UCSD-AML1 (cell line): Measurements from ENCODE around the gene LRRC18.

ENCODE experiments used
- DNase-seq: peaks from one replicate; lab custom pipeline; 2025; ENCODE audit not compliant: unreplicated experiment; lab: John Stamatoyannopoulos, UW

Gene LRRC18

DNA sequence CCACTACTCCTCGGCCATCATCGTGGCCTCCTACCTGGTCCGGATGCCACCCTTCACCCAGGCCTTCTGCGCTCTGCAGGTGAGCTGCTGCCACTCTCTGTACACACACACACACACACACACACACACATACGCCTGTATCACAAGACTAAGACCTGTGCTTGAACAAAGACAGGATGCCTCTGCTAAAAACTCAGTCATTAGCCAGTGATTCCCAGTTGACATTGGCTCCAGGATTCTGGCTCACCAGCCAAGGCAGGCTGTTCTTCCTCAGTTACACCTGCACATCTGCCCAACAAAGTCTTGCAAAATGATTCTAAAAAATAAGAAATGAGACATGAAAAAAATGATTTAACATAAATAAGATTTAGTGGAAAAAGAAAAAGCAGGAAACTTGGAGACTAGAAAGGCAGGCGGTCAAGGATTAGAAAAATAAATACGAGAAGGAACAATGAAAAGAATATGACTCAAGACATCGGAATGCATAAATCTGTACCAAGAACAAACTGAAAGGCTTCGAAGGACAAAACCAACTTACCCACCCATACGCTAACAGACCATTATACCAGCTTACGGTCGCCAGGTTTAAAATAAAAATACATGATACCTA lies 7.4 kb upstream of the LRRC18 start:
- DNase-seq, result no peak

DNA sequence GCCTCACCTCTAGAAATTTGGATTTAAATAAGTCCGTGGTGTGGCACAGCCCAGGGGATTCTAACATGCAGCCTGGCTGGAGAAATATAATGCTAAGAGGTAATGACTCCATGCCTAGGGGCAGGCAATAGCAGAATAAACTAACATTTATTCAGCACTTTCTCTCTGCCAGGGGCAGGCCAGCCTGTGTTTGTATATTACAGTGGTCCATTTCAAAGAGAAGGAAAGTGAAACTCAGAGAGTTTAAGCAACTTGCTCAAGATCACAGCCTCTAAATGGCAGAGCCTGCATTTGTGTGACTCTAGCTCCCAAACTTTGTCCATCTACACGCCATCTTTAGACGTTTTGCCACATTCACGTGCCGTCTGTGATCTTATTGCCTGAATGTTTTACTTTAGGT lies 6.7 kb upstream of the LRRC18 start:
- no peak for DNase-seq

DNA sequence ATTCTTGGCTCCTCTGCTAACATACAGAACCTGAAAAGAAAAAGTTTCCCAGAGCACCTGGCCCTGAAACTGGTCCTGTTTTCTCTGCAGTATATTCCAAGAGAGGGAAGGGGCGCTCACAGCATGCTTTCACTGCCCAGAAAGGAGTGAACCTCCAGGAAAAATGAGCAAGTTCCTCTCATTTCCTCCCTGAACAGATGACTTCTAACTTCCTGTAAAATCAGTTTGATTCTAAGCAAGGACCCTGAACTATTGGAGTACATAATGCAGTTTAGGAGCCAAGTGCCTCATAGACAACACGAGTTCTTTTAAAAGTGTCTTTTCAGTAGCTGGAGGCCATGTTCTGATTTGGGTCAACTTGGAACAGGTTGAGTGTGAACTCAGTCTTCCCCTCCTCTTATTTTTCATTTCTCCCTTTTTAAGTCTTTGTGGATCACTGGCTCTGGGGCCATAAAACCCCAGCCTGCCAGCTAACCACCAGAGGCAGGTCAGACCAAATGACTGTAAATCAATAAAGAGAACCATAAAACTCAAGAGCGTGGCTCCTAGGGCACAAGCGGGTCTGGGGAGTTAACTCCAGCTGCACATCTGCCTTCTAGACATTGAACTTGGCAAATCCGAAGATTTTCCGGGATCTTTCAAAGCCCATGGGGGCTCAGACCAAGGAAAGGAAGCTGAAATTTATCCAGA lies 5.9 kb upstream of the LRRC18 start:
- no peak for DNase-seq

DNA sequence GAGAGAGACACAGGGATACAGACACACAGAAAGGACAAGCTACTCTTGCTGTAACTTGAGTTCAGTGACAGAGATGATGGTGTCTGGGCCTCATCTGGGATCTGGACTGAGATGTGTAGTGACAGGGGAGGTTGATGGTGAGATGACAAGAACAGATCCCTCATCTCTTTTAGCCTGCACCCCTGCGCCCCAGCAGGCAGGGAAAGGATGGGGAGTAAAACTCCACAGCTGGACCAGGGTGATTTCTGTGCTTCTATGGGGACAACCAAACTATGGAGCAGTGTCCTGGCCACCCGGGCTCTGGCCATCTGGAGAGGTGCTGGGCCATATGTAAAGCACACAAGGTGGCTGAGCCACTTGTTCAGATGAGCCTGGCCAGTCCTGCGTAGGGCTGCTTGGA lies 4.5 kb upstream of the LRRC18 start:
- DNase-seq, result no peak

DNA sequence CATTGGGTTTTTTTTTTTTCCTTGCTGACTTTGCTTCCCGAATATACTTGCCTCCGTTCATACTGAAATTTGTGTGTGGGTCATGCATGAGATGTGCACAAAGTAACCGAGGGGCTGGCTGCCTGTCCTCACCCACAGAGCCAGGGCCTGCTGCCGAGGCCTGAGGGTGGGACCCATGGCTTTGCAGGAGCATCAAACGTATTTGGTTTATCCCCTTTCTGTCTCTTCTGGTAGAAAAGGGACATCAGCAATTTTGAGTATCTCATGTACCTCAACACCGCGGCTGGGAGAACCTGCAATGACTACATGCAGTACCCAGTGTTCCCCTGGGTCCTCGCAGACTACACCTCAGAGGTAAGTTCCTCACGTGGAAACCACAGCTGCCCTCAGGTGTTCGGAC lies 3.5 kb upstream of the LRRC18 start:
- DNase-seq, result no peak

DNA sequence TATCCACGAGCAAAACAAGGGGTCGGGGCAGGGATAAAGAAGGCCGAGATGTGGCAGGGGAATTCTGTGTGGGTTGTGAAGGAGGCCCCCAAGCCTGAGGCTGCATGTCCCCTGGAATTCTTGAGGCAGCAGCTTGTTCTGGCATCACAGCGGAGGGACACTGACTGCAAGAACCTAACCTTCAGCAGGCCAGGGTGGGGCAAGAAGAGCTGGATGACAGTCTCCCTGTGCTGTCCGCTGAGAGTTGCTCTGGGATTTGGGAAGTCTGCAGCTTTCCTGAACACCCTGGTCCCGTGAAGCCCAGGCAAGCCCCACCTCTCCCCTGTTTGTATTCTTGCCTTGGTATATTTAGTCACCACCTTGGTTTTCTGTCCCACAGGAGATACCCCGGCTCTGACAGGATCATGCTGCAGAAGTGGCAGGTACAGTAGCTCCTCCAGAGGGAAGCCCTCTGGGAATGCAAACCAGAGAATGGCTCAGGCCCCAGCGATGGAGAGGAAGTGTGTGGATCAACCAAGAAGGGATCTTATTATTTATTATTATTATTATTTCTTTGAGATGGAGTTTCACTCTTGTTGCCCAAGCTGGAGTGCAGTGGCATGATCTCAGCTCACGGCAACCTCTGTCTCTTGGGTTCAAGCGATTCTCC lies 1.9 kb upstream of the LRRC18 start:
- no peak for DNase-seq

DNA sequence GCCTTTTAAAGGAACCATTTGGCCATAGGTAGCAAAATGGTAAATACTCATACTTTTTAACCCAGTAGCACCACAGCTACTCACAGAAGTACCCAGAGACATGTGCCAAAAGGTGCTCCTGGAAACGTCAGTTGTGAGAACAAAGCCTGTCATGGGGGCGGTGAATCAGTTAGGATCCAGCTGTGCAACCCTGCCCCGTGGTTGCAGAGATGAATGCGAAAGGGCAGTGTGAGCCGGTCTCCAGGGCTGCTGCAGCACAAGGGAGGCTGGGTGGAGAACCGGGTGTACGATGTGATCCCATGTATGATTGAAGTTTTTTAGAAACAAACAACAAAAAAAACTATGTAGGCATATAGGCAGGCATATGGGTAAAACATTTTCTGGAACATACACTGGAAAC lies 1.3 kb upstream of the LRRC18 start:
- DNase-seq, result no peak

DNA sequence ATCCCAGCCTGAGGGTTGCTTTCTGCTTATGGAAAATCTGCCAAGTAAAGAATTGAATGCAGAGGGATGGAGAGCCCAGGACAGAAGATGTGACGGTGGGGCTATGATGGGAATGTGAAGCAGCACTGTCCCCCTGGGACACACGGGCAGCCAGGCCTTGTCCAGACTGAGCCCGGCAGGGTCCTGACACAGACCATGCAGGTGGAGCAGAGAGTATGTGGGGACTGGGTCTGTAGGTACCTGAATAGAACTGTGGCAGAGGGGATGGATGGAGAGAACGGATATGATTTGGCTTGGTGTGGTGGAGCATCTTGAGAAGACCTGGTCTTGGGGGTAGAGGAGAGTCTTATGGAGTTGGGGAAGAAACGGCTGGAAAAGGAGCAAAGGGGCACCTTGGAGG lies 732 bp upstream of the LRRC18 start:
- DNase-seq, result no peak

DNA sequence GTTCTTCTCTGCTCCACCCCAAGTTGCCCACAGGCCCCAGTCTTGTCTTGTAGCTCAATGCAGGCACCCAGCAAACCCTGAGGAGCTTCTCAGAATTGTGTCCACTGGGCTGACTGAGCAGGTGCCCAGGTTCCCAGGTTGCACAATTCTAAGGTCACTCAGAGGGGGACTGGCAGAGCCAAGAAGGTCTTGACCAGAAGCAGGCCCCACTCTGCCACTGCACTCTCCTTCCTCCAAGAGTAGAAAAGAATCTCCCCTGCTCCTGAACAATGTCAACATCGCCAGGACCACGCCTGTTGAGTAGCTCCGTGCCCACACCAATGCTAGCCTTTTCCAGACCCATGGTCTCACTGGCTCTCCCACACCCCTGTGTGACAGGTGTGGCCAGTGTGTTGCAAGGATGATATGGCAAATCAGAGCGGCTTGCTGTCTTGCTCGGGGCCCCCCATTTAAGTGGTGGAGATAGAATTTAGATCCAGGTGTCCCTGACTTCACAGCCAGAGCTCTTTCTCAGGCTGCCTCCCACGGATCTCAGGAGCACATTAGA lies 577 bp downstream of the LRRC18 start:
- DNase-seq, result no peak

DNA sequence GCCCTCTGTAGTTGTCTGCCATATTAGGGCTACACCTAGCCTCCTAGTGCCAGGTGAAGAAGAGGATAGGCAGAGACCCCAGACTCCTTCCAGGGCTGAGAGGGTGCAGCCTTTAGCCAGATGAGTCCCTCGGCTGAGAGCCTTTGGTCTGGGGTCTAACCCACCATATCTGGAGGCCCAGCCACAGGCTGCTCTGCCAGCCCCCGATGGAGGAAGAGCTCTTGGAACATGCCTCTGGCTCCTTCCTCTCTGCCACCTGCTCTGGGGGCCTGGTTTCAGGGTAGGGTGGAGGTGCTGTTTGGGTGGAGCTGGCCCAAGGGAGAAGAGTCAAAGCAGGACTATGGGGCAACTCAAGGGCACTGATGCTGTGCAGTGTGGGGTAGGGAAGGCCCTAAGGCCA lies 1.4 kb downstream of the LRRC18 start:
- DNase-seq, result no peak

DNA sequence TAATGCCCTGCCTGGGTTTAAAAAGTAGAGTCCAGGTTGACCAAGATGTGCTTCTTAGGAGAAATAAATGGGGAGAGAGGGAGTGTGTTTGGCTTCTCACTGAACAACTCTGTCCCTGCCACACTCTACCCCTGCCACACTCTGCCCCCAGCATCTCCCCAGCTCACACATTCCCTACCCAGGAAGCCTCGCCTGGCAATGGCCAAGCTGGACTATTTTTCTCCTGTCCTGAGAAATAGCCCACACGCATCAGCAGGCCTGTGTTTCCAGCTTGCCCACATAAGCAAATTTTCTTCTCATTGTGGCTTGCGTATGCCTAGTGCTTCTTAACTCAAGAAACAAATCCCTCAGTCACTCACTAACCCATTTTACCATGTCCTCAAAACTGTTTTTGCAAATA lies 1.8 kb downstream of the LRRC18 start:
- DNase-seq, result no peak

DNA sequence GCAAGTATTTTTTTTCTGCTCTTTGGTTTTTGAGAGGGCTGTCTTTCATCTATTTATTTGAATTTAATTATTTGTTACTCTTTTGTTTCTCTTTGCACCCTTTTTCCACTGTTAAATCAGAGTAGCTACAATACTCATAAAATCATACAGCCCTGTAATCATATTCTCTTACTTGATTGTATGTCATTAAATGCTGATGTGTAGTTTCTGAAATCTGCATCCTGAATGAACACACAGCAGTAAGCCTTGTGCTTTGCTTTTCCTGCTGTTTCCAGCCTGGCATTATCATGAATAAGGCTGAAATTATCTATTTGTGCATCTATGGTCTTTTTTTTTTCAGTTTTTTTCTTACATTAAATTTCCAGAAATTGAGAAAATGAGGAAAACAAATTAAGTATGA lies 4.1 kb downstream of the LRRC18 start:
- no peak for DNase-seq

DNA sequence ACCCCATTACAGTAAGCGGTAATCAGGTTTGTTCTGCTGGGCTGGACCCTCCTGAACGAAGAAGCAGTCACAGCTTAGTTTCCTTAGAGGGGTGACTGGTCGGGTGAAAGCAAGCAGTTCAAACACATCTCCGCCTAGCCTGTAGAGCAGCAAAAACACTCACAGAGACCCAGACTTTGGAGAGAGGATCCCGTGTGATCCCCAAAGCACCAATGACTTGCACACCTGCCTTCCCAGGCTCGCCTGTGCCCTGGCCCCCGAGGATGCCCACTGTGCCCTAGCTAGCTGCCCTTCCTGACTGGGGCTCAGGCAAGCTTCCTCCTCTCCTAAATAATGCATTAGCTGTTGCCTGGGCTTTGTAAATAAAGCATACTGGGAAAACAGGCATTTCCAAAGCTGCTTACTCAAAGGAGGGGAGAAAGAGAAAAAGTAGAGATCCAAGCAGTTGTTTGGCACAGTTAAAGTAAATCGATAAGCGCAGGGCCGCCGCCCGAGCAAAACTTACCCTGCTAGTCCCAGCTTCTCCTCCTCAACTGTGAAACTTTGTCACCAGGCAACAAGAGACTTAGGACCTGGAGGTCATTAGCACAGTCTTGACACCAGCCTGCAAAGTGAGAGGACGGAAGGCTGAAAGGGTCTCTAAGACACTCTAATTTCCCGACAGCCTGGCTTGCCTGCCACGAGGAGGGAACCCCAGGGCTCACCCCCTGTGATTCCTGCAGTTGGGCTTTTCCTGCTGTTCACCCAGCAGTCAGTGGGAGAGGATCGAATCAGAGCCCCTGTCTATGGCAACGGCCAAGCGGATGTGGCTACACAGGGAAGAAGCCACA lies 4.8 kb downstream of the LRRC18 start:
- DNase-seq, result no peak

DNA sequence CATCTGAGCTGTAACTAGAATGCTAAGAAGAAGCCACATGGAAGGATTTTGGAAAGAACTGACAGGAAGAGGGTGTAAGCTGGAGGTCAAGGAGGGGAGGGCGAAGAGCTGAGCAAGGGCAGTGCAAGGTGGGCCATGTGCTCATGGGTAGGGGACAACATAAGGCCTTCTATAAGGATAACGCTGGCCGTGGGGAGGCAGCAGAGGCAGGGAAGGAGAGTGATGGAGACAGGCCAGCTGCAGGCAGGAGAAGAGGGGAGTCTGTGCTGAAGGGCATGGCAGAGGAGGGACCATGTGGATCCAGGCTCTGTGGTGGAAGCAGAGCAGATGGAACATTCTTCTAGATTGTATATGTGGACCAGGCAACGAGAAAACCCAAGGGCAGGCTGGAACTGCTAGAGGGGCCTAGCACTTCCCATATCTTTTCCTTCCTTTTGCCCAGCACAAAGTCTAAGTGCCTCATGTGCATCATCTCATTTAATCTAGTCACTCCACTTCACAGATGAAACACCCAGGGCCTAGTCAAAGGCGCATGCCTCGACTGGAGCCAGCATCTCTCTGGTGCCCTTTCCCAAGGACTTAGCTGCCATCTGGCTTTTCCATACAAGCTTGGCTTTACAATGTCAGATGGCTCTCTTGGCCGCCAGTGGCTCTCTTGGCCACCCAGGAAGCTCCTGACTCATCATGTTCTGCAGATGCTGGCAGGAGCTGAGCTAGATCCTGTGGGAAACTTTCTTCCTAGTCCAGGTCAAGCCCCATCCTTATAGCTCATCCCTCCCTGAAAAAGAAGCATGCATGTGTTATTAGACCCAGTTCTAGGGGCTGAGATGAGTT lies 6.6 kb downstream of the LRRC18 start:
- DNase-seq, result no peak

DNA sequence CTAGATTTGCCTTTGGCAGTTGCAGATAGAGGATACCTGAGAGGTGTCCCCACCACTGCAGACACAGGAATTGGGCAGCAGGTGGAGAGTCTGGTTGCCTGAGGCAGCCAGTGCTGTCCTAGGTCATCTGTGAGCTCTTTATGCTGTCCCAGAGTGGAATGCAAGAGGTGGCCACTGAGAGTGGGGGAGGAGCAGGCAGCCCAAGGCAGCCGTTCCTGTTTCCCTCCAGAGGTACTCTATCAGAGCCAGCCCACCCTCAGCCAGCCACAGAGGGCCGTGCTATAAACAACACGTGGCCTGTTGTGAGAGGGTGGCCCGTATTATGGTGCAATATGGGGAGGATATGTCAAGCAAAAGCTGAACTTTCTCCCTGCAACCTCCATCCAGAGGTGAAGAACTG lies 8.5 kb downstream of the LRRC18 start:
- DNase-seq, result no peak

DNA sequence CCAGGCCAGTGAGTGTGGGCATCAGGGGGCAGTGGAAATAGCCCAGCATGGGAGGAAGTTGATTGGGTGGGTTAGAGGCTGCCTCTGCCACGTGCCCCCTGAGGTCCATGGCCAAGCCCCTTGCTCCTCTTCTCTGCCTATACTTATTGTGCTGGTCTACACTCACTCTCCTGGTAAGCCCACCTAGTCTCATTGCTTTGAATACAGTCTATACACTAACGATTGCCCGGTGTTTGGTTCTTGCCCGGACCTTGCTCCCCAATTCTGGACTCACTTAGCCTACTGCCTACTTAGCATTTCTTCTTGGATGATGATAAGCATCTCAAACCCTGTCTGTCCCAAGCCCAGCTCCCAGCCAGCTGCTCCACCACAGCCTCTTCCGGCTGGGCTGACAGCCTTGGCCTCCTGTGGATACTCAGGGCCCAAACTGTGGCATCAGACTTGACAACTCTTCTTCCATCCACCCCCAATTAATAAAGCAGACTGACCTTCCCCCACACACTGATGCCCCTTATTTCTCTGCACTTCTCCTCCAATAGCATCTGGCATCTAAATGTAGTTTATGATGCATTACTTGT lies 10.1 kb downstream of the LRRC18 start:
- no peak for DNase-seq

DNA sequence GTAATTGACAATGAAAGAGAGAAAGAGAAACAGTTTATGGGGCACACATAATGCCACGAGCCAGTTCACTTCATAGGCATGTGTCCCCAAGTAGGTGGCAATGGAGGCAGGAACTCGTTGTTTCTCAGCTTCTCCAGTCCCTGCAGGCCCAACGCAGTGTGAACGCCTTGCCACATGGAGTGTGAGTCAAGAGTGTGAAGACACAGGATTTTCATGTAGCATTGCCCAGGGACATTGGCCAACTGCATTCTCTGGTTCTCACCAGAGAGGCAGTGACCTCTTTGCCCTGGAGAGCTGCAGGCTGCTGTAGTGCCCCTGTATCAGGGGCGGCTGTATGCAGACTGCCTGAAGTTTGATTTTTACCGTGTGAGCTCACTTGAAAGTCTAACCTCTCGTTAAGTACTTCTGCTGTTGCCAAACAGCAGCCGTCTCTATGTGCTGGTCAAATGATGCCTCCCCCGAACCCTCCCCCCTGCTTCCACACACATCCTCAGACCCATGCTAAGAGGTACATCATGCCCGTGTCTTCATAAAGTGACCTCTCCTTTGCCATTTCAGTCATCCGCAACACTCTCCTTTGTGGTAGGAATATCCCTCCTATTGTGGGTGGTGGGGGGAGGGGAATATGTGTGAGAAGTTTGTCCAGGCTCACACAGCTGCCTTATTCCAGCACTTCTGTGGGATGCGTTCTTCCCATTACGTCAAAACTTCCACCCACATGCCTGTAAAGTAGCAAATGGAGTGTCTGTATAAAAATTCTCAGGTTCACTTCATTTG lies 12.7 kb downstream of the LRRC18 start:
- DNase-seq, result no peak

DNA sequence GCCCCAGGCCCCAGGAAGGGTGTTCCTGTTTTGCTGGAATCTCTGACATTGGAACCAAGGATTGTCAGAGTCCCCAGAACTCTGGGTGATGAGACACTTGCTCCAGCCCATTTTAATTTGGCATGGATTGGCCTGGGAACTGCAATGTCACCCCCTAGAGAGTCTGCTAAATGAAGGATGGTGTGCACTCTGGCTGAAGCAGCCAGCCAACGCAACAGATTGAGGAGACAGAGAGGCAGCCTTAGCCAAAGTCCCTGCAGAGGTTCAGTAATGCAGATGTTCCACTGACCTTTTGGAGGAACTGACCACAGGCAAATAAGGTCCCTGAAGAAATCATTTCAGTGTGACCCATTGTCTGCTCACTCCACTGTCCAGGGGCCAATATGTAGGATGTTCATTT lies 13.4 kb downstream of the LRRC18 start:
- no peak for DNase-seq

DNA sequence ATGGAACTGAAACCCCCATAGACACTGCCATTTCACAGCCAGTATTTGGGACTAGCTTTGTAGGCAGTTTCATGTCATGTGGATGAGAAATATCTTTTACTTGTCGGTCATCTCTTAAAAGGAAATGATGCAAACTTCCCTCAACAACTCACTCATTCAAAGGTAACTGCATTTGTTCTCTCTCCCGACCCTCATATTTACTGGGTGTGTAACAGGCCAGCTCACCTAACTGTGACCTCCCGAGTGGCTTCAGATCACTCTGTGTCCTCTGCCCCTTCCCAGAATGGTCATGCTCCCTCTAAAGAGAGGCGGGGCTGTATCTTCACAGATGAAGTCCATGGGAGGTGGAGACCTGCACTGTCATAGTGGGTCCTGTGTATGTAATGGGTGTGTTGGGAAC lies 14.7 kb downstream of the LRRC18 start:
- no peak for DNase-seq

DNA sequence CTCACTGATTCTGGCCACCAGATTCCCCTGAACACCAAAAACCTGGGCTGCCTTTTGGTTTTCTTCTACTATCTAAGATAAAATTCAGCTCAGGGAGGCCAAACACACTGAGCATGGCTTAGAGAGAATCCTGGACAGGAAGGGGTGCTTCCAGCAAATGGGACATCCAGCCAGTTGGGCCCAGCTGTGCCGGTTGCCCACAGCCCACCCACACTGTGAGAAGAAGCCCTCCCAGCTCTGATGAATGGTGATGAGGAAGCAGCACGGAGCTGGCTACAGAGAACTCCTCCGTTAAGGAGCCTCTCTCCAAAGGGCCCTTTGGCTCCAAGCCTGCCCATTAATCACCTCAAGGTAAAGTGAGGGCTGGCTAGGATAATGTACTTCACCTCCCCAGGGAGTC lies 15.9 kb downstream of the LRRC18 start:
- DNase-seq, result no peak
